ENCODE data around the gene ZNF609.

GRCh38 chr15:64535460-64536243 is 75.3 kb downstream of the ZNF609 start:
- TF ChIP-seq CTCF (optimal IDR thresholded peaks at IDR 0.05 in 1 of 3, IDR thresholded peaks at IDR 0.05 in 1 of 3, conservative IDR thresholded peaks at IDR 0.05 in 1 of 3; ENCODE audit: extremely low read depth in 1 of 3, insufficient read depth in 2 of 3, low read length in 3 of 3) (no peak), EZH2 (IDR thresholded peaks at IDR 0.05; ENCODE audit: low read length) (no peak)
